HG03558 (cell line): ENCODE measurements around the gene RPS24.
"Not testable (repeated sequence)": the region's sequence is repeated elsewhere in the genome, so short reads cannot be mapped to it uniquely, and the experiment has no call there.

Source experiments
- ATAC-seq: cut with Tn5 transposase; IDR thresholded peaks from one replicate; pipeline ENCODE4 v1.9.1; 2021; ENCODE audit warnings: moderate number of reproducible peaks; ENCODE audit not compliant: unreplicated experiment; ENCODE audit errors: extremely low read depth

Gene RPS24

DNA sequence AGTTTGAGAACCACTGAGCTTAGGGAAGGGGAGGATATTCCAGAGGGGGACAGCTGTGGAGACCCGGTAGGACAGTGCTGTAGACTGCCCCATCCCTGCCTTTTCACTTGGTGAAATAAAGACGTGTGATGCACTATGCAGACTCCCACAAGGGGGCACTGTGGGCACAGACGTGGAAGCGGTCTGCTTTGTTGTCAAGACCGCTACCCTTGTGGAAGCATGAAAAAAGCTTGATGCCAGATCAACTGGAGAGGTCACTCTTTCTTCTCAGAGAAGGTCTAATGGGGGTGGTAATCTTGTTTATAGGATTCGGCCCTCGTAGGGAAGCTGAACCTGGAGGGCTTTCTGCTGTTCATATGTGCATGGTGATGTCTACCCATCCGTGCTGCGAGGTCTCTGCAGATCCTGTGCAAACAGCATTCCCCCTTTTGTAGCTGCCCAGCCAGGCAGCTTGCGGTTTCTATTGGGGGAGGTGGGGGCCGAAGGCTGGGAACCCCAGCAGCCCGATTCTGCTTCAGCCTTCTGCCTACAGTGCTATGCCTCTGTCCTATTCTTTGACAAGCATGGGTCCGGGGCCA lies 13.7 kb downstream of the RPS24 start:
- ATAC-seq, result no peak

DNA sequence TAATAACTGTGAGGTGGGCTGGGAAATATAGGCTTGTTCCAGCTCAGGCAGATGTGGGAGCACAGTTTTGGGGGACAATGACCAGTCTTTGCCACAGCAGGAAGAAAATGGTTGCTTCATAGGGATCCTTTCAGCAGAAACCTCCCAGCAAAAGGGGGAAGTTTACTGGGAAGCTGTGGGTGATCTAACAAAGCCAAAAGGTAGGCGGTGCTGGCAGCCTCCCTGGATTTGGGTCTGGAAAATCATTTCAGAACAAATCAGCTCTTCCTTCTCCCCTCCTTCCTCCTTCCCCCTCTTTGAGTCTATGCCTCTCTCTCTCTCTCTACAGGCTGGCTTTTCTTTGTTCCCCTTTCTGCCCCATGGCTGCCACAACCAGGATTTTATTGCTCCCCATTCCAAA lies 16.2 kb downstream of the RPS24 start:
- no peak for ATAC-seq

DNA sequence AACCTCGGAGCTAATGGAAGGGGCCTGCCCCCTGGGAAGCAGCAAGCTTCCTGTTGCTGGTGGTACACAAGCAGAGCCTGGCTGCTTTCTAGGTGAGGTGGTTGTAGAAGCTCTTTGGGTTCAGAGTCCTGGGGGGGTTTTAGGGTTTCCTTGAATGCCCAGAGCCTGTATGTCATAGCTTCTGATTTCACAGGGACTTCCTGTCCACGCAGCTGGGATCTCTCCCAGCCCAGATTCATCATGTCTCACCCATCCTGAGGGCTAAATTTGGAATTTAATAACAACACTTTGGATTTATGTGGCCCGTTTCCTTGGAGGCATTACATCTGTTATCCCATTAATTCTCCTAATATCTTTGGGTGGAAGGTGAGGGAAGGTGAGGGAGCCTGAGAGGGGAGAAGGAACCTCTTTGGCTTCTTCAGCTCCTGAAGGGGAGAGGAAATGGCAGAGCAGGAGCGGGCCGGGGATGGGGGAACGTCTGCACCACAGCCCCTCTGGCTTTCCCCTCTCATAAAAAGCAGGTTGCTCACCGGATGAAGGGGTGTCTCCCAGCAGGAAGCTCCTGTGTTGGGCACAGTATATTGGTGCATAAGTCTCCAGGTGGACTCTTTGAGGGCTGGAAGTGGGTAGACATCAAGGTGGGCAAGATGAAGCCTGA lies 19.7 kb downstream of the RPS24 start:
- ATAC-seq, result no peak

- no peak for ATAC-seq
These were observed 24.9 kb downstream of the RPS24 start for GRCh38 chr10:78058562-78058961.

- ATAC-seq, result no peak
These were observed 26.4 kb downstream of the RPS24 start for GRCh38 chr10:78059906-78060702.

GRCh38 chr10:78062296-78062695 lies 28.6 kb downstream of the RPS24 start:
- no peak for ATAC-seq

DNA sequence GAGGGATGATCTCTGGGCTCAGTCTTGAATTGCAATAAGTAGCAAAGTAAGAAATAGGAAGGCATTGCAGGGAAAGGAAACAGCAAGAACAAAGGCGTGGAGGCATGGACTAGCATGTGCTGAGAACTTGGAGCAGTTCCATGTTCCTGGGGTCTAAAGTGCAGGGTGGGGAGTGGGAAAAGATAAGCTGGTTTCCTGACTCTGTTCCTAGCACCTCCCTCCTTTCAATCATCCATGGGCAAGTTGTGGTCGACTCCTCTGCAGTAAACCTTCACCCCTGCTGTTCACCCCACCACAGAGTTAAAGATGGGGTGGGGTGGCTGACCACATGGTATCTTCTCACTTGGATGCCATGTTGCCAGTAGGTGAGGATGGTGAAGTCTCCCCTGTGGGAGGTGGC lies 29.6 kb downstream of the RPS24 start:
- no peak for ATAC-seq

DNA sequence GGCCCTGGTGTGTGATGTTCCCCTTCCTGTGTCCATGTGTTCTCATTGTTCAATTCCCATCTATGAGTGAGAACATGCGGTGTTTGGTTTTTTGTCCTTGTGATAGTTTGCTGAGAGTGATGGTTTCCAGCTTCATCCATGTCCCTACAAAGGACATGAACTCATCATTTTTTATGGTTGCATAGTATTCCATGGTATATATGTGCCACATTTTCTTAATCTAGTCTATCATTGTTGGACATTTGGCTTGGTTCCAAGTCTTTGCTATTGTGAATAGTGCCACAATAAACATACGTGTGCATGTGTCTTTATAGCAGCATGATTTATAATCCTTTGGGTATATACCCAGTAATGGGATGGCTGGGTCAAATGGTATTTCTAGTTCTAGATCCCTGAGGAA lies 31.3 kb downstream of the RPS24 start:
- not testable (repeated sequence) for ATAC-seq

- no peak for ATAC-seq
These were observed 31.9 kb downstream of the RPS24 start for GRCh38 chr10:78065611-78066010.

GRCh38 chr10:78066012-78066411 lies 32.3 kb downstream of the RPS24 start:
- no peak for ATAC-seq

DNA sequence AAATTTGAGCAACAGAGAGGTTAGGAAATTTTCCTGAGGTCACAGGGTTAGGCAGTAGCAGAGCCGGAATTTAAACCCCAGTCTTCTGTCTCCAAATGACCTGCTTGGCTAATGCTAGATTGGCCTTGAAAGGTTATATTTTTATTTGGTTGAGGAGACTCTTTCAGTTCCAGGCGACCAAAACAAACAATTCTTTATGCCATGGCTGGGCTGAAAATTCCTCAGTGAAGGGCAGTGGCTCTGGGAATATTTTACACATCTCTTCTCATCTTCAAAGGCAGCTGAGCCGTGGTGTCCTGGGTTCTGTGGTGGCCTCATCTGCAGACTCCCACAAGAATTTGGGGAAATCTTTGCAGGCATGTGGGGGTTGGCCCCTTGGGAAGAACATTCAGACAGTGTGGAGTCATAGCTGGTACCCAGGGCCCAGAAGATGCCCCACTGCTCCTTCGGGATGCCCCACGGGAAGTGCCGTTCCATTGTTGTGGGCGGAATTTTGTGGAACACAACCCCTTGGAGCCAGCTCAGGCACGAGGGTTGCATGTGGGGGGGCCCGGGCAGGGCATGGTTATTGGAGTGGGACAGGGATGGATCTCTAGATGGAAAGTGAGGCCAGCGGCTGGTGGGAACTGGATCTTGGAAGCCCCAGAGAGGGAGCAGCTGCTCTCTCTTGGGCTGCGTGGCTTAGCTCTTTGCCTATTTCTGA lies 33.2 kb downstream of the RPS24 start:
- no peak for ATAC-seq

- ATAC-seq, result no peak
These were observed 35.5 kb downstream of the RPS24 start for GRCh38 chr10:78069151-78069550.

DNA sequence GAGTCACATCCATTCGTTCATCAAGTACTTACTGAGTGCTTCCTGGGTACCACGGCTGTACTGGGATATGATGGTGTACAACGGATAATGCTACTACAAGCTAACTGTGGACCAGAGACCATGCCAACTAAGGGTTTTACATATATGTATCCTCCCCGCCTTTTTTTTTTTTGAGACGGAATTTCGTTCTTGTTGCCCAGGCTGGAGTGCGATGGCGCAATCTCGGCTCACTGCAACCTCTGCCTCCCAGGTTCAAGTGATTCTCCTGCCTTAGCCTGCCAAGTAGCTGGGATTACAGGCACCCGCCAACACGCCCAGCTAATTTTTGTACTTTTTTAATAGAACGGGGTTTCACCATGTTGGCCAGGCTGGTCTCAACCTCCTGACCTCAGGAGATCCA lies 36.4 kb downstream of the RPS24 start:
- ATAC-seq, result not testable (repeated sequence)

- no peak for ATAC-seq
These were observed 37.1 kb downstream of the RPS24 start for GRCh38 chr10:78070726-78071125.

DNA sequence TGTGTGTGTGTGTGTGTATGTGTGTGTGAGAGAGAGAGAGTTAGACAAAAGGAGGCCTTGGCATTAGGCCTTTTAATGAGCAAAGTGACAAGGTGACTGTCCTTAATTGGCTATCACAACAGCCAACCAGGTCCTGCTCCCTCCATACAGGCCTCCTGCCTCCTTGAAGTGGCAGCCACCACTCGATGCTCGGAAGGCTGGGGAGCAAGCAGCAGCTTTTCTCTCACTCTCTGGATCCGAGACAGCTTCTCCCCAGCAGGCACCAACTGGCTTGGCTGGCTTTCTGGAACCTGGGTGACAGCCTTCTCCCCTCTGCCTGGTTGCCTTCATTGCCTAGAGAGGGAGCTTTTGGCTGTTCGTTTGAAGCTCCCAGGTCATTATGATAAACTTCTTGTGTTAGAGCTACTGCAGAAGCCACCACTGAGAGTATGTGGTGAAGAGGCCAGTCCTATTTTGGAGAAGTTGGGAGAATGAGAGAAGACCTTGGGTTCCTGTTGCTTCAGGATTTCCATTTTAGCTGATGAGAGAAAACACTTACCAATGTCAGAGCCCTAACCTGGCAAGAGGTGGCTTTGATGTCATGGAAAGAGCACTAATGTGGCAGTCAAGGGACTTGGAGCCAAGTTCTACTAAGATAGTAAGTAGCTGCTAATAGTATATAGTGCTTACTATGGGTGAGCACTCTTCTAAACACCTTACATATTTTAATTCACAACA lies 37.6 kb downstream of the RPS24 start:
- ATAC-seq, result no peak

GRCh38 chr10:78071857-78072179 lies 38.2 kb downstream of the RPS24 start:
- ATAC-seq, result no peak

DNA sequence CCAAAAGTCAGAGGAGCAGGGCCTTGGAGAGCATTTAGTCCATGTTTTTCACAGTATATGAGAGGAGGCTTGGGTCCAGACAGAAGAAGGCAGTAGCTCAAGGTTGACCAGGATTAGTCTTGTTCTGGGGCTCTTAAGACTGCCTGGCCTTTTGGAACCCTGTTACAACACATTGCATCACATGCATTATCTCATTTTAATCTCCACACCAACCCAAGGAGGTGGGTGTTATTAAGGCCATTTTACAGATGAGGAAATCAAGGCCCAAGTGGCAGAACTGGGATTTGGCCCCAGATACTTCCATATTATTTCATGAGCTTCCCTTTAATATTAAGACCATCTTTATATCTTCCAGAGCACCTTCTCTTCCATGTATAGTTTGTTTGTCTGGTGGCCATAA lies 38.8 kb downstream of the RPS24 start:
- ATAC-seq, result no peak

DNA sequence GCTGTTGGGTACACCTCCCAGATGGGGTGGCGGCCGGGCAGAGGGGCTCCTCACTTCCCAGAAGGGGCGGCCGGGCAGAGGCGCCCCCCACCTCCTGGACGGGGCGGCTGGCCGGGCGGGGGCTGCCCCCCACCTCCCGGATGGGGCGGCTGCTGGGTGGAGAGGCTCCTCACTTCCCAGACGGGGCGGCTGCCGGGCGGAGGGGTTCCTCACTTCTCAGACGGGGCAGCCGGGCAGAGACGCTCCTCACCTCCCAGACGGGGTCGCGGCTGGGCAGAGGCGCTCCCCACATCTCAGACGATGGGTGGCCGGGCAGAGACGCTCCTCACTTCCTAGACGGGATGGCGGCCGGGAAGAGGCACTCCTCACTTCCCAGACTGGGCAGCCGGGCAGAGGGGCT lies 42.1 kb downstream of the RPS24 start:
- not testable (repeated sequence) for ATAC-seq

DNA sequence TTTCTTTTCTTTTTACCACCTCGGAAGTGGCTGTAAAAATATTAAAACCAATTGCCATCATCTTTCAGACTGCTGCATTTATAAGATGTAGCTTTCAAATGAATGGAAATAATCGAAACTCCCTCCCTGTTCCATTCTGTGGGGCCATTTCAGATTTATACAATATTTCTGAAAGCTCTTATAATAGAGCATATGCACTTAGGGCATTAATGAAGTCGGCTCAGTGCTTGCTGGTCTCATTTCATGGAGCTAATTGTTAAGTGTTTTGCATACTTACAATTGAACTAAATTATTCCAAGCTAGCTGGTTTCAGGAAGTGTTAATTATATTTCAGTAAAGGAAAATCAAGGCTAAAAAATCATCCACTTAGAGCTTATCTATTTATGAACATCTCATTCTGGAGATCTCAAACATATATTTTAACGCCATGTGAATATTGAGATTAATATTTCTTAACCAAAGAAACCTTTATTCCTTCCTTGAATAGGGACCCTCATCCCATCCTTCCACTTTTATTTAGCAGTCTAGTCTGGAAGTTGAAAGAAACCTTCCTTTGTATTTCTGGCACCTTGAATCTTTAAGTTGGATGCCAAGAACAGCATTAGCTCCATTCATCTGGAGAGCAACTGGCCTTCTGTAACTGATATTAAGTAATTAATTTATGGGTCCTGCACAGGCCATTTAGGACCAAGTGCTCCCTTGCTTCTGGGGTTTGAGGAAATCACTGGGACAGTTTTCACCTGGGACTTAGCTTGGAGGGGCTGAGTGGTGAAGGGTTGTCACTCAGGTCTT lies 45.1 kb downstream of the RPS24 start:
- no peak for ATAC-seq

DNA sequence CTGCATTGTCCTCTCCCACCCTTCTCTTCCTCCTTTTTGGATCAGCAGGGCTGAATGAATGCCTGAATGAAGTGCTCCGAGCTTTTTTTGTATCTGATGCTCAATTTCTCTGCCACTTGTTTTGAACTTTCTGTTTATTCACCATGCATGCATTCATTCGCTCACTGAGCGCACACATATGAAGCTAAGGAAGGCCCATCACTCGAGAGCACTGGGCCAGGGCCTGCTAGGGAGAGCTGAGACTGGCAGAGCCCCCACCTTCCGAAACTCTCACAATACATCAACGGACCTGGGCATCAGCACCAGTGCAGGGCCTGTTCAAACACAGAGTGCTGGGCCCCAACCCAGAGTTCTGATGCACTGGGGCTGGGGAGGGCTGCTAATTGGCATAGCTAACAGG lies 45.7 kb downstream of the RPS24 start:
- ATAC-seq, result no peak
